ENCODE results near the gene USP8.

GRCh38 chr15:50549326-50549725 is 125.1 kb downstream of the USP8 start:
- TF ChIP-seq ZBTB33 (IDR thresholded peaks at IDR 0.05) (no peak), BACH1 (IDR thresholded peaks at IDR 0.05; ENCODE audit: borderline replicate concordance) (no peak), BHLHE40 (IDR thresholded peaks at IDR 0.05; ENCODE audit: borderline replicate concordance in 1 of 2, low read depth in 2 of 2, low read length in 1 of 2) (no peak), PML (IDR thresholded peaks at IDR 0.05; ENCODE audit: low read length) (no peak), SIX5 (IDR thresholded peaks at IDR 0.05; ENCODE audit: low read depth, low read length, severe bottlenecking) (no peak), DPF2 (IDR thresholded peaks at IDR 0.05) (no peak), HDAC6 (IDR thresholded peaks at IDR 0.05; ENCODE audit: unreplicated experiment) (no peak), POLR2A (IDR thresholded peaks at IDR 0.05; ENCODE audit: low read depth, low read length) (no peak)
- TF ChIP-seq, protein P1, sequence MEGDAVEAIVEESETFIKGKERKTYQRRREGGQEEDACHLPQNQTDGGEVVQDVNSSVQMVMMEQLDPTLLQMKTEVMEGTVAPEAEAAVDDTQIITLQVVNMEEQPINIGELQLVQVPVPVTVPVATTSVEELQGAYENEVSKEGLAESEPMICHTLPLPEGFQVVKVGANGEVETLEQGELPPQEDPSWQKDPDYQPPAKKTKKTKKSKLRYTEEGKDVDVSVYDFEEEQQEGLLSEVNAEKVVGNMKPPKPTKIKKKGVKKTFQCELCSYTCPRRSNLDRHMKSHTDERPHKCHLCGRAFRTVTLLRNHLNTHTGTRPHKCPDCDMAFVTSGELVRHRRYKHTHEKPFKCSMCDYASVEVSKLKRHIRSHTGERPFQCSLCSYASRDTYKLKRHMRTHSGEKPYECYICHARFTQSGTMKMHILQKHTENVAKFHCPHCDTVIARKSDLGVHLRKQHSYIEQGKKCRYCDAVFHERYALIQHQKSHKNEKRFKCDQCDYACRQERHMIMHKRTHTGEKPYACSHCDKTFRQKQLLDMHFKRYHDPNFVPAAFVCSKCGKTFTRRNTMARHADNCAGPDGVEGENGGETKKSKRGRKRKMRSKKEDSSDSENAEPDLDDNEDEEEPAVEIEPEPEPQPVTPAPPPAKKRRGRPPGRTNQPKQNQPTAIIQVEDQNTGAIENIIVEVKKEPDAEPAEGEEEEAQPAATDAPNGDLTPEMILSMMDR (IDR thresholded peaks at IDR 0.05 in 2 of 3, conservative IDR thresholded peaks at IDR 0.05 in 1 of 3; ENCODE audit: control insufficient read depth in 2 of 3, extremely low read depth in 1 of 3, insufficient read depth in 1 of 3, low read depth in 3 of 3, low read length in 3 of 3) = no peak

Measured in GM12878 (cell line).